Activated CD4-positive, alpha-beta T cell treated with anti-CD3 and anti-CD28 coated beads, Interleukin-2, amount 50 U/mL, for 4 hours (primary cell): ENCODE data around the gene AKT1.
A peak's percentile ranks its signal among the peaks of the same experiment; 100 is the strongest.
"Not testable (repeated sequence)": the region's sequence is repeated elsewhere in the genome, so short reads cannot be mapped to it uniquely, and the experiment has no call there.

Source experiments
- DNase-seq, 2 experiments: peaks; one replicate each; pipeline ENCODE4 v3.0.0-alpha.2; 2020

Gene AKT1

DNA sequence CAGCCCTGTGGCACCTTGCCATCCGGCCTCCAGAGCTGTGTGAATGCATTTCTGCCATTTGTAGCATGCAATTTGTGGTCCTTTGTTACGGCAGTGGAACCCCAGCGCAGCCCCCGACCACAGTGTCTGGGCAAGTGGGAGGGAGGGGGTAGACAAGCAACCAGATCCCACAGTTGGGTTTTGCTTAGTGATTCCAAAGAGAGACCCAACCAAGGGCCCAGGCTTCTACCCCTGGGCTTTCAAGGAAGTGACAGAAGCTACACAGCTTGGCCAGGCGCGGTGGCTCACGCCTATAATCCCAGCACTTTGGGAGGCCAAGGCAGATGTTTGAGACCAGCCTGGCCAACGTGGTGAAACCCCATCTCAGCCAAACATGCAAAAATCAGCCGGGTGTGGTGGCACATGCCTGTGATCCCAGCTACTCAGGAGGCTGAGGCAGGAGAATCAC, 23.2 kb upstream of the AKT1 start:
- no peak for DNase-seq

DNA sequence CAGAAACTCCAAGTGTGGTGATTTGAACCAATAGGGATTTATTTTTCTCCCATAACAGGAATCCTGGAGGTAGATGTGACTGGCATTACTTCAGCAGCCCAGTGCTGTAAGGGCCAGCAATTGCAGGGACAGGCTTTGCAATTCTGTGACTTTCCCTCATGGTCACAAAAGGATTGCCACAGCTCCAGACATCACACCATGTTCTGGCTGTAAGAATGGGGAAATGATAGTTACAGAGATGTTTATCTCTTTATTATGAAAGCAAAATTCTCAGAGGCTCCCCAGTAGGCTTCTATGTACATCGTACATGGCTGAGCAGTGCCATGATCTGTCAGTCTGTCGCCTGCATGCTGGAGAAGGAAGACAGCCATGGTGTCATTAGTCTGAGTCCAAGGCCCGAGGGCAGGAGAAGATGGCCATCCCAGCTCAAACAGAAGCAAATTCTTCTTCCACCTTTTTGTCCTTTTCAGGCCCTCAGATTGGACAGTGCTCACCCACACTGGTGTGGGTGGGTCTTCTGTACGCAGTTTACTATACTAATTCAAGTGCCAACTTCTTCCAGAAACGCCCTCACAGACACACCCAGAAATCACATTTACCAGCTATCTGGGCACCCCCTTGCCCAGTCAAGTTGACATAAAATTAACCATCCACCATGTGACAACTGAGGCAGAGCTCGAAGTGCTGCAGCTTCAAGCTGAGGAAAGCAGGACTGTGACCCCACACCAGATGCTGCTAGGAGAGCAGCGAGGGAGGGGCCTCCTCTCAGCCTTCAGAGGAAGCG, 22.6 kb upstream of the AKT1 start:
- no peak for DNase-seq

DNA sequence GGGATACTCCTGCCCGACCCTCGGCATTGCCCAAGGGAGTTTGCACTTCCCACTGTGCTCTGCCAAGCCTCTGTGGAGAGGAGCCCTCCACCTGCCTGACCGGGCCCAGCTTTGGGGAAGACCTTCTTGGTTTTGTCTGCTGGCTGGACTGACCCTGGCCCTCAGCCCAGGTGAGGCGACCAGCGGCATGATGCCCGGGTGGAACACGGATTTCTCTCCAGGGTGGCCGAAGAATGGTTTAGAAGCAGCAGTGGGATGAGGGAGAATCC, 21.0 kb upstream of the AKT1 start:
- no peak for DNase-seq

DNA sequence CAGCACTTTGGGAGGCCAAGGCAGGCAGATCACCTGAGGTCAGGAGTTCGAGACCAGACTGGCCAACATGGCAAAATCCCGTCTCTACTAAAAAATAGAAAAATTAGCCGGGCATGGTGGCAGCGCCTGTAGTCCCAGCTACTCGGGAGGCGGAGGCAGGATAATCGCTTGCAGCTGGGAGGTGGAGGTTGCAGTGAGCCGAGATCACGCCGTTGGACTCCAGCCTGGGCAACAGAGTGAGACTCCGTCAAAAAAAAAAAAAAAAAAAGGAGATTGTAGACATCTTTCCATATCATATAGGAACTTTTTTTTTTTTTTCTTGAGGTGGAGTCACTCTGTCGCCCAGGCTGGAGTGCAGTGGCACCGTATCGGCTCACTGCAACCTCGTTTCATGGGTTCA, 19.2 kb upstream of the AKT1 start:
- not testable (repeated sequence) for DNase-seq

DNA sequence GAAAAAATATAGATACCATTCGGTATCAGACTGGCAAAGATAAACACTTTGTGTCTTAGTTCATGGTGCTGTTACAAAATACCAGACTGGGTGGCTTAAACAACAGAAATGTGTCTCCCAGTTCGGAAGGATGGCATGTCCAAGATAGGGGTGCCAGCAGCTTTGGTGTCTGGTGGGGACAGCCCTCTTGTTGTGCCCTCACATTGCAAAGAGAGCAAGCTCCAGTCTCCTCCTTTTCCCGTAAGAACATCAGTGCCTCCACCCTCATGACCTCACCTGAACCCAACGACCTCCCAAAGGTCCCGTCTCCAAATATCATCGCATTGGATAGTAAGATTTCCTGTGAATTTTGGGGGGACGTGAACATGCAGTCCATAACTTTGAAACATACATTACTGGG, 17.7 kb upstream of the AKT1 start:
- DNase-seq = no peak

DNA sequence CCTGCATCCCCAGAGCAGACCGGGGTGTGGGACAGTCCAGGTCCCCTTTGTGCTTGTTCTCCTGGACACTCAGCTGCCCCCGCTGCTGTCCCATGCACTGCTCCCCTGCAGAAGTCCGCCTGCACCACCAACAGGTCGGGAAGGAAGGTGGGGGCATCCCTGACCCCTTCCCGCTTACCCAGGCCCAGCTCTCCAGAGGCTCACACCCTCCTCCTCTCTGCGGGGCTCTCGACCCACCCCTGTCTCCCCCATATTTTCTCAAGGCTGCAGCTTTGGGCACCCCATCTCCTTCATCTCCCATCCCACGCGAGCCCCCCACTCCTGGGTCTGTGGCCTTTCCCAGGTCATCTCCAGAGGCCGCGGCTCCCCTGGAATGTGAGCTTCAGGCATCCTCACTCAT, 14.8 kb upstream of the AKT1 start:
- no peak for DNase-seq

DNA sequence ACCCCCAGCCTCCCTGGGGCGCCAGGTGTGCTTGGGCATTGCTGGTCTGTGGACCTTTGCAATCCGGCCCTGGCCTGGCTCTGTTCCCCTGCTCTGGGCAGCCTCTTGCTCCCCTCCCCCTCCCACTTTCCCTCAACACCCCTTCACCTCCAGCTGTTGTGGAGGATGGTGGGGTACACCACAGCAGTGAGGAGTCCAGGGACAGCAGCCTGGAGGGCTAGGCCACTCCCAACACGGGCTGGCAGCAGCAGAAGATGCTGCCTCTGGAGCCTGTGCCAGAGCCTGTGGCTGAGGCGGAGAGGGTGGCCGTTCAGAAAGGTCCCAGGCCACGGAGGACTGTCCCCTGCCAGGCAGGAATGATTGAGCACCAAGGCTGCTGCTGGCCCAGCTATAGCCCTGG, 12.9 kb upstream of the AKT1 start:
- no peak for DNase-seq

DNA sequence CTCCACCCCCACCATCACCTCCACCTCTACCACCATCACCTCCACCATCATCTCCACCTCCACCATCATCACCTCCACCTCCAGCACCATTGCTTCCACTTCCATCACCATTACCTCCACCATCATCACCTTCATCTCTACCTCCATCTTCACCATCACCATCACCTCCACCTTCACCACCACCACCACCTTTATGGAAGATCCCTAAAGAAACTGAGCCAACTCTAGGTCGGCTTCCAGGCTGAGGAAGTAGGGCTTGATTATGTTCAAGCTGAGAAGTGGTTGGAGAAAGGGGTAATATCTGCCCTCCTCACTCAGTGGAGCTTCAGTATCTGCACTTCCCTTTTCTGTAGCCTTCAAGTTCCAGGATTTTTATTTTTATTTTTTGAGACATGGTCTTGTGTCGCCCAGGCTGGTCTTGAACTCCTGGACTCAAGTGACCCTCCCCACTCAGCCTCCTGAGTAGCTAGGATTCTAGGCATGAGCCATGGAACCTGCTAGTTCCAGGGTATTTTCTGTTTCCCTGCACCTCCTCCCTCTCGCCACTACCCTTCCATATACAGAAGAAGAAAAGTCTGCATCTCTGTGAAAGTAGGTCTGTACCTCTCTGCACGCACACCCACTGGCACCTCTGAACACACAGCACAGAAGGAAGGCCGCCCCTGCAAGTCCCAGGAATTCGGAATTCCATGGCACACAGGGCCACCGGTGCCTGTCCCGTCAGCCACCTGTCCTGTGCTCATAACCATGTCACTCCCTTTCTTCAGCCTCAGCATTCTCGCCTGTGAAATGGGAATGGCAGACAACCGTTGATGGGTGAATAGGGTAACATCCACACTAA, 11.3 kb upstream of the AKT1 start:
- no peak for DNase-seq

DNA sequence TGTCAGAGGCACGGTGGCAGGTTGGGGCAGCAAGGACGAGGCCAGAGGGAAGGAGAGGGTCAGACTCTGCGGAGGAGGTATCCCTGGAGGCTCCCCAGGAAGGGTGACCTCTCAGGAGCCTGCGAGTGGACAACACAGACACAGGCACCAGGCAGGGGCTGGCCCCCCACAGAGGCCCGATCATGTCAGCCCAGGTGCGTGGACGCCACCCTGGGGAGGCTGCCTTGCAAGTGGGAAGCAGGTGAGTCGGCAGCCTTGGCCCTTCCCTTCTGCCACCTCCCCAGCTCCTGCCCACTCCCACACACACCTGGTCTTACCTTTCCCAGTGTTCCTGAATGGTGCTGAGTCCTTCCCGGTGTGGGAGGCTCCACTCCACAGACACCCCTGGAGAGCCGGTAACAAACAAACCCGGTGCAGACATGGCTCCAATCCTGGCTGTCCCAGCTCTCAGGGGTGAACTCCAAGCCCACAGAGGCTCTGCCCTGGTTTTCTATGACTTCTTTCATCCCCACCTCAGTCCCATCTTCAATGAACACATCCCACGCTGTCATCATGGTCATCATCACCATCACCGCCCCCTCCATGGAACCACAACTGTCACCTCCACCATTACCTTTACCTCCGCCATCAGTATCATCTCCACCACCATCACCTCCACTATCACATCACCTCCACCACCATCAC, 10.5 kb upstream of the AKT1 start:
- DNase-seq = no peak

DNA sequence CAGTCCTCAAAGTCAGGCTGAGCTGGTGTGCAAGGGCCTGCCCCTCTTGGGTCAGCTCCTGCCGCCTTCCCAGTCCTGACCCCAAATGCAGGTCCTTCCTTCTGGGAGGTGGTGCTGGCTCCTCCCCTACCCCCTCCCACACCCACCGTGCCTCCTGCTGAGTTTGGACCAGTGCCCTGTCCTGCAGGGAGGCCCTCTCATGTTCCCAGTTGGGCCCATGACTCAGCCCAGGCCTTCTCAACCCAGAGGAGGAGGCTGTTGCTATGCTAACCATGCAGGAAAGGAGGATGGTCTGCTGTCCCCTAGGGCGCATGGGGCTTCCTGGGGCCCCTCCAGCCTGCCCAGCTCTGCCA, 9.8 kb upstream of the AKT1 start:
- no peak for DNase-seq

DNA sequence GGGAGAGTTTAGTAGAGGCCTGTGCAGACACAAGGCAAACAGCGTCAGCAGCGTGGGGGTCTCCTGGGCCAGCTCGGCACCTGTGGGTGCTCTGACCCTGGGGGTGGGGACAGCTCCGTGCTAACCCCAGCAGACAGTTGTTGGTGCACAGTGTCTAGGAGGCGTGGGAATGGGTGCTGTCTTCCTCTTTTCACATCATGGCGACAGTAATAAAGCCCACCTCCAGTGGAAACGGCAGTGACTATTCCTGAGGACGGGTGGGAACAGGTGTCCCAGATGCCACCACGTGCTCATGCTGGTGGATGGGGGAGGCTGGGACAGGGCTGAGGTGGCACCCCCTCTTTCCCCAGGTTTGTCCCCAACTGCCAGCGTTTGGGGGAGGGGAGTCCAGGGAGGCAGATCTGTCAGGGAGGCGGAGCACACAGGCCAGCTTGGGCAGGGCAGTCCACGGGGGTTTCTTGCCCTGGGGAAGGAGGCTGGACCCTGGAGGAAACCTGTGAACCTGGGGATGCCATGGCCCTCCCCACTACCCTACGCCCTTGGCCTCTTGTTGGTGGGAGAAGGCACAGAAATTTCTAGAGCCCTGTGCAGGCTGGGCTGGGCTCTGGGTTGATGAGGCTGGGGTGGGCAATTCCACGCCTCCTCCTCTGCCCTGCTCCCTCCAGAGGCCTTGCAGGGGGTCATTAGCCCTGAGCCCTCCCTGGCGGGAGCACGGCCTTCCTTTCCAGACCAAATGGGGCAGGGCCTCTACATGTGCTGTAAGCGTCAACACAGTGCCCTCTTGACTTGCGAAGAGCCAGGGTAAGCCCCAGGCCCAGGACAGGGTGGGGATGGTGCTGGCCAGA, 9.2 kb upstream of the AKT1 start:
- DNase-seq = no peak

DNA sequence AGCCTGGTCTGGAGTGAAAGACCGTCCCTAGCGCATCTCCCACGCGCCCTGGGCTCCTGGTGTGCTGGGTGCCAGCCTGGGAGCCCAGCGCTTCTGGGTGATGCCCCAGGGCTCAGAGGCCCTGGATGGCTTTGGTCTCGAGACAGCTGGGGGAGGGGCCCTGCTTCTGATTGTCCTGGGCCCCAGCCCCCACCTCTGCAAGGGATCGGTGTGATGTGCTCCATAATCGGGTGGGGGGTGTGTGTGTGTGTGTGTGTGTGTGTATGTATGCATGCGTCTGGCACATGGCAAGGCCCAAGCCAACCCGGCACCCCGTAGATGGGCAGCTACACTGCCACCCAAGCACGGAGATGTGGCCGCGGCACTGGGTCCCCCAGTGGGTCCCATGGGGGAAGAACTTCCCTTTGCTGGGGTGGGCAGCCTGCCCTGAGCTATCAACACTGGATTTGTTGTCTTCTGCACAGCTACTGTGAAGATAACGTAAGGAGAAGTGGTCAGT, 8.4 kb upstream of the AKT1 start:
- no peak for DNase-seq

DNA sequence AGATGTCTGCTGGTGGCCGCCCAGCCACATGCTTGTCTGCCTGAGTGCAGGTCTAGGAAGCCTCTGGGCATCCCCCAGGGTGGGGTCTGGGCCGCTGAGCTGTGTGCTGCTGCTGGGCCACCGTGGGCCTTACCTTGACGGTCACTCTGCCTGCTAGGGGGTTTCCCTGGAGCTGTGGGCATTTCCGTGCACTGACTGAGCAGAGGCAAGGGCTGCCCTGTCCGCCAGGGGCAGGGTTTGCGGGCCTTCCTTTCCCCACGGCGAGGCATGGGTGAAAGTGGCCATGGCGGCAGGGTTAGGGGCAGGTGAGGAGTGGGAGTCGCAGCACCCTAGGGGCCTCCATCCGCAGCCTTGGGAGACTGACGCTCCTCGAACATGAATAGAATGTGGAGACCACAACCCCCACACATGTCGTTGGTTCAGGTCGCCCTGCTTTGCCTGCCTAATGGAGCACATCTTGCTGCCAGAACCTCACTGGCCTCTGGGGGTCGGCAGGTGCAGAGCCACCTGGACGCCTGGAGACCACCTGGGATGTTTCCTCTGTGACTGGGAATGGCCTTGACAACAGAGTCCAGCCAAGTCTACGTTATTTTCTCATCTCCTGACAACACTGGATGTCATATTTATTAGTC, 7.8 kb upstream of the AKT1 start:
- no peak for DNase-seq

DNA sequence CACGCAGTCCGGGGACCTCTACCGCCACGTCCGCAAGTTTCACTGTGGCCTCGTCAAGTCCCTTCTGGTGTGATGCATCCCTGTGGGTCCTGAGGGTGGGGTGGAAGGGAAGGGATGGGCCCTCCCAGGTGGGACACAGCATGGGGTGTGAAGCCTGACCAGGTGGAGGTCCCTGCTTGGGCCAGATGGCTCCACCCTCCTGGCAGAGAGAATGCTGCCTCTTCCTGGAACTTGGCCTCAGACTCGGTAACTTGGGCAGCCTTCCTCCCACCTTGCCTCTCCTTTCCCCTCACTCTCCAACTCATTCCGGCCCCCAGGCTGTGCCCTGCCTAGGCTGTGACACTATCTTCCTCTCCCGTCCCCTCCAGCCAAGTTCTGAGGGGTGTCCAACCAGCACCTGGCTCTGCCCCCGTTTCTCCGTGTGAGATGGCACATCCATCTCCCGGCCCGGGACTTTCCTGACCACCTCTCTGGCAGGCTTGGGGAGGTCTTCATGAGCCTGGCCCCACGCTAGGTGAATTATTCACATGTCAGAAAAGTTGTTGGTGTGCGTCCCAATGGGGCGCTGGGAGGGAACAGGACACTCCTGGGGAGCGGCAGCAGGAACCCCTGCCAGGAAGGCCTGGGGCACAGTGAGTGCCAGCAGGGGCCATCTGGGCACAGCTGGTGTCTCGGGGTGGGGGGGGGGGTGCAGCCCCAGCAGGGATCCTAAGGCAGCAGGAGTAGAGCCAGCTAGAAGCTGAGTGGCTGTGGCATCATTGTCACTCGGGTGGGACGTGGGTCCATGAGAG, 7.0 kb upstream of the AKT1 start:
- no peak for DNase-seq

DNA sequence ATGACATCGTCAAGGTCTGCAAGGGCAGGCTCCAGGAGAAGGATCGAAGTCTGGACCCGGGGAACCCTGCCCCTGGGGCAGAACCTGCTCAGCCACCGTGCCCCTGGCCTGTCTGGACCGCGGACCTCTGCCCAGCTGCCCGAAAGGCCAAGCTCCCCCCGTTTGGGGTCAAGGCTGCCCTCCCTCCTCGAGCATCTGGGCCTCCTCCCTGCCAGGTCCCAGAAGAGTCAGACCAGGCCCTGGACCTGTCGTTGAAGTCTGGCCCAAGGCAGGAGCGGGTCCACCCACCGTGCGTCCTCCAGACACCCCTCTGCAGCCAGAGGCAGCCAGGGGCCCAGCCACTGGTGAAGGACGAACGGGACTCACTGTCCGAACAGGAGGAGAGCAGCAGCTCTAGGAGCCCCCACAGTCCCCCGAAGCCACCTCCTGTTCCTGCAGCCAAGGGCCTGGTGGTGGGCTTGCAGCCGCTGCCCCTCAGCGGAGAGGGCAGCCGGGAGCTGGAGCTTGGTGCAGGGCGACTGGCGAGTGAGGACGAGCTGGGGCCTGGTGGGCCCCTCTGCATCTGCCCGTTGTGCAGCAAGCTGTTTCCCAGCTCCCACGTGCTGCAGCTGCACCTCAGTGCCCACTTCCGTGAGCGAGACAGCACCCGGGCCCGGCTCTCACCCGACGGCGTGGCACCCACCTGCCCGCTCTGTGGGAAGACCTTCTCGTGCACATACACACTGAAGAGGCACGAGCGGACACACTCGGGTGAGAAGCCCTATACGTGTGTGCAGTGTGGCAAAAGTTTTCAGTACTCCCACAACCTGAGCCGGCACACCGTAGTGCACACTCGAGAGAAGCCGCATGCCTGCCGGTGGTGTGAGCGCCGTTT, 6.2 kb upstream of the AKT1 start:
- DNase-seq = no peak

DNA sequence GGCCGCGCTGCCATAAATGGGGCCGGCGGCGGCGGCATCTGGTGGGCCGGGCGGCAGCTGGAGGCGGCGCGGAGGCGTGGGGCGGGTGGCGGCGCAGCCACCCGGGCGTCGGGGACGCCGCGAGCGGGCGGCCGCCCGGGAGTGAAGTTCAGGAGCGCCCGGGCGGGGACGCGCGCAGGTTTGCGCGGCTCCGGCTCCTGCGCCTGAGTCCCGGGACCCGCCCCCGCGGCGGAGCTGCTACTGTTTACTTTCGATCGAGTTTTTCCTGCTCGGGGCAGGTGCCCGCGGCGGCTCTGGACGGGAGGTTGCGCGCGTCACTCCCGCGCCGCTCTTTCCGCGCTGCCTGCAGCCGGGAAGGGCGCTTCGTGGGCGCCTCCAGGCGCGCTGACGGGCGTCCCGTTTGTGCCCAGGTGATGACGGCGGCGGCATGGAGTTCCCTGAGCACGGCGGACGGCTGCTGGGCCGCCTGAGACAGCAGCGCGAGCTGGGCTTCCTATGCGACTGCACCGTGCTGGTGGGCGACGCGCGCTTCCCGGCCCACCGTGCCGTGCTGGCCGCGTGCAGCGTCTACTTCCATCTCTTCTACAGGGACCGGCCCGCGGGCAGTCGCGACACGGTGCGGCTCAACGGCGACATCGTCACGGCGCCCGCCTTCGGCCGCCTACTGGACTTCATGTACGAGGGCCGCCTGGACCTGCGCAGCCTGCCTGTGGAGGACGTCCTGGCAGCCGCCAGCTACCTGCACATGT, 5.4 kb upstream of the AKT1 start, which contains the start of gene ZBTB42:
Gene ZBTB42, plus strand, starts transcription at position 331 of the 749 bp plus-strand sequence. Its CDS starts 97 bp downstream, at position 428.
- peak; percentile 61 to 66 for DNase-seq

DNA sequence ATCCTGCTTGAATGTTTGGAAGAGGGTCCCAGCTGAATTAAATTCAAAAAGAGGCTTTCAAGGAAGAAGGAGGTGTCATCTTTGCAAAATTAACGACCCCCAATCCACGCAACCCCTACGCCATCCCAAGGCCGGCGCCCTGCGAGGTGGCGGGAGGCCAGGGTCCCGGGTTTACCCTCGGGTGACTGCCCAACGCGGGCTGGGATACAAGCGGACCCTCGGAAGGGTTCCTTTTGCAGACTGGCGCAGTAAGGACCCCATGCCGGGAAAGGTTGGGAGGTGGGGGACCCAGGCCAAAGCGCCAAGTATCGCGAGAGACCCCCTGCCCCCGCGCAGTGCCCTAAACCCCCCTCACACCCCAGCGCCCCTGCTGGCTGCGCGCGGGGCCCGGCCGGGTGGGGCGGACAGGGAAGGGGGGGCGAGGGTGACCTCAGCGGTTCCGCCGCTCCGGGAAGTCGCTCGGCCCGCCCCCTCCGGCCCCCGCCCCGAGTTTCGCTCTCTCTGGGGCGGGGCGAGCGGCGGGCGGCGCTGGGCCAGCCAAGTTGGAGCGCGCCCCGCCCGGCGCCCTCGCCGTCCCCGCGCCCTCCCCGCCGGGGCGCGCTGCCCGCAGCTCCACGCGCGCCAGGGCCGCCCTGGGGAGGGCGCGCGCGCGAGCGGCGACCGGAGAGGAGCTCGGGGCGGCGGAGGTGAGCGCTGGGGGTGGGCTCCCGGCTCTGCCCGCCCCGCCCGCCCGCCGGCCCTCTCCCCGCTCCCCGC, 4.6 kb upstream of the AKT1 start:
- DNase-seq = peak; percentile 77 to 82

DNA sequence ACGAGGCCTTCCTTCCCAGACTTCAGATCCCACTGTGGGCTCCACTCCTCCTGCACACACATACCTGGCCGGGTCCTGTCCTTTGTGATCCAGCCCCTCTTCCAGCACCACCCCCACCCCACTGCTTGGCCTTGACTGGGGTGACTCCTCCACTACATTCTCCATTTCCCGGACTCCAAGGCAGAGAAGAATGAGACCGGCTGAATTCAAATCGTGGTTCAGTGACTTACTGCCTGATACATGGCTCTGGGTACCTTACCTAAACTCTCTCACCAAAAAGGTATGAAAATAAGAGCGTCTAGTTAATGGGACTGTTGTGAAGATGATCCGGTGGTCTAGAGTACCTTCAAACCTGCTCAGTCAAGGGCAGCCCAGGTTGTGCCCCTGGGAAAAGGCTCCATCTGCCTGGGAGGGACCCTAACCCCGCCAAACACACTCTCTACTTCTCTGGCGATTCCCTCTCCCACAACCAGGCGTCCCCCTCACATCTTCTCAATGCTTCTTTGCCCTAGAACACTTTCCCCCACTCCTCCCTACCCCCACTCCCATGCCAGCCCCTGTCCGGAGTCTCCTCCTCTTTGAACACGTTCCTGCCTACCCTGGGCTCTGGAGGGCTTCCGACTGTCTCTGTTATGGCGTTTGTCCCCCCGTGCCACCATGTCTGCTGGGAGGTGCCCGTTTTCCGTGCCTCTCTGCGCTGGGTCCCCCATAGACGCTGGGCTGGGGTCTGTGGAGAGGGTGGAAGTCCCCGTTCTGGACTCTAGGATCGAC, 3.9 kb upstream of the AKT1 start:
- no peak for DNase-seq
